DOHH2 (cell line): Measurements from ENCODE around the gene RIMBP2.

Experiments used
- CTCF ChIP-seq: fragments of 200-600 bp; sonication (generic); IDR thresholded peaks from one replicate; pipeline ENCODE4 v1.5.1; 2014; ENCODE audit warnings: antibody characterized with exemption, mild to moderate bottlenecking, low read depth, low read length; ENCODE audit not compliant: poor library complexity, severe bottlenecking
- EZH2phosphoT487 ChIP-seq: fragments of 200-600 bp; sonication (generic); IDR thresholded peaks from 2 replicates; pipeline ENCODE4 v1.6.1; 2017; ENCODE audit warnings: borderline replicate concordance, mild to moderate bottlenecking, antibody characterized with exemption, low read length, moderate library complexity, mixed read lengths

GRCh38 chr12:130460611-130461446 lies 255.3 kb downstream of the RIMBP2 start:
- TF ChIP-seq CTCF (no peak), EZH2phosphoT487 (no peak)
